ENCODE data around the gene HK2. TPM values are rescaled to one million over a fixed set of nuclear protein-coding genes. Genes with fewer than 3 reads are reported as not detected.
"Not testable (repeated sequence)": the region's sequence is repeated elsewhere in the genome, so short reads cannot be mapped to it uniquely, and the experiment has no call there.

HK2 gene
- total RNA-seq = 16.6 to 17.7 TPM (median 16.9 TPM) in 3 replicates

DNA sequence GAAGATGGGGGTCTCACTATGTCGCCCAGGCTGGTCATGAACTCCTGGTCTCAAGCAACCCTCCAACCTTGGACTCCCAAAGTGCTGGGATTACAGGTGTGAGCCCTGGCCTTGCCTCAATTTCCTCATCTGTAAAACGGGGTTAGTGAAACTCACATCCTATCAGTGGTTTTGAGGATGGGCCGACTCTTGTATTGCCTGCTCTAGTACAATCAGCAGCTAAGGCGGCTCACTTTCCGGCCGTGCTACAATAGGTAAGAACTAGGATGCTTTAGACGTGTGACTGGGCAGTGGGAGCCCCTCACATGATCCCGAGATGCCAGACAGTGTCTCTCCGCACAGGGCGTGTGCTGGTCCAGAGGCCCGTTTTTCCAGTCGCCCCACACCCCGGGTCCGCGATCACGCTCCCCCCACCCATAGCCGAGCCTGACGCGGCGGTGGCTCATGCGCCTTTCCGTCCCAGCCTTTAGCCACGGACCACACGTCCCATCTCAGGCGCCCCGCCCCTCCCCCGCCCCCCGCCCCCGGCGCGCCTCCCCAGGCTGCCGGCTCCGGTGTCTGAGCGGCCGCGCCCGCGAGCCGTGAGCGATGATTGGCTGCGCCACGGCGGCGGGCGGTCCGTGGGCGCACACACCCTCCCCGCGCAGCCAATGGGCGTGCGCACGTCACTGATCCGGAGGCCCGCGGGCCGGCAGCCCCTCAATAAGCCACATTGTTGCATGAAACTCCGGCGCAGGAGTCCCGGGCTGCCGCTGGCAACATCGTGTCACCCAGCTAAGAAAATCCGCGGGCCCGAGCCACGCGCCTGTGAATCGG, at the start of gene HK2:
TSS of gene HK2 (plus strand) at position 710 of the 816 bp plus-strand sequence. CDS start 454 bp downstream, outside the sequence.
- peak; percentile 73 to 85 for DNase-seq (ENCODE audit: low spot score in 2 of 2, unreplicated experiment in 2 of 2)
- H3K9me3 Mint-ChIP-seq = peaks cover 3% of the 10 kb centered on the region
- peaks cover 31% of the 10 kb centered on the region for H3K27me3 Mint-ChIP-seq (ENCODE audit: low read depth)
- TF ChIP-seq, protein P1, sequence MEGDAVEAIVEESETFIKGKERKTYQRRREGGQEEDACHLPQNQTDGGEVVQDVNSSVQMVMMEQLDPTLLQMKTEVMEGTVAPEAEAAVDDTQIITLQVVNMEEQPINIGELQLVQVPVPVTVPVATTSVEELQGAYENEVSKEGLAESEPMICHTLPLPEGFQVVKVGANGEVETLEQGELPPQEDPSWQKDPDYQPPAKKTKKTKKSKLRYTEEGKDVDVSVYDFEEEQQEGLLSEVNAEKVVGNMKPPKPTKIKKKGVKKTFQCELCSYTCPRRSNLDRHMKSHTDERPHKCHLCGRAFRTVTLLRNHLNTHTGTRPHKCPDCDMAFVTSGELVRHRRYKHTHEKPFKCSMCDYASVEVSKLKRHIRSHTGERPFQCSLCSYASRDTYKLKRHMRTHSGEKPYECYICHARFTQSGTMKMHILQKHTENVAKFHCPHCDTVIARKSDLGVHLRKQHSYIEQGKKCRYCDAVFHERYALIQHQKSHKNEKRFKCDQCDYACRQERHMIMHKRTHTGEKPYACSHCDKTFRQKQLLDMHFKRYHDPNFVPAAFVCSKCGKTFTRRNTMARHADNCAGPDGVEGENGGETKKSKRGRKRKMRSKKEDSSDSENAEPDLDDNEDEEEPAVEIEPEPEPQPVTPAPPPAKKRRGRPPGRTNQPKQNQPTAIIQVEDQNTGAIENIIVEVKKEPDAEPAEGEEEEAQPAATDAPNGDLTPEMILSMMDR (IDR thresholded peaks at IDR 0.05; ENCODE audit: unreplicated experiment) = no peak
- H3K4me3 Mint-ChIP-seq = peak within 1 kb of the TSS; percentile 89
- peaks cover 16% of the 10 kb centered on the region for H3K4me1 Mint-ChIP-seq
- H3K27ac Mint-ChIP-seq = peak within 1 kb of the TSS; percentile 92
- H3K36me3 Mint-ChIP-seq = no peaks in the 10 kb centered on the region

GRCh38 chr2:74789271-74789670, 44.7 kb upstream of the HK2 start:
- Mint-ChIP-seq H3K4me3 (no peak overlapping the region), H3K27ac (no peak overlapping the region), H3K27me3 (ENCODE audit: low read depth) (peaks cover 1% of the 10 kb centered on the region), H3K4me1 (no peaks in the 10 kb centered on the region), H3K36me3 (no peaks in the 10 kb centered on the region), H3K9me3 (peaks cover 30% of the 10 kb centered on the region)
- DNase-seq (ENCODE audit: low spot score in 2 of 2, unreplicated experiment in 2 of 2) = no peak
- TF ChIP-seq, protein P1 (IDR thresholded peaks at IDR 0.05; ENCODE audit: unreplicated experiment) = no peak

GRCh38 chr2:74792282-74792681, 41.6 kb upstream of the HK2 start:
- no peak for DNase-seq (ENCODE audit: low spot score in 2 of 2, unreplicated experiment in 2 of 2)
- Mint-ChIP-seq H3K9me3 (peaks cover 21% of the 10 kb centered on the region), H3K27me3 (ENCODE audit: low read depth) (no peaks in the 10 kb centered on the region), H3K4me1 (no peaks in the 10 kb centered on the region), H3K4me3 (no peak overlapping the region), H3K36me3 (no peaks in the 10 kb centered on the region), H3K27ac (no peak overlapping the region)
- TF ChIP-seq, protein P1 (IDR thresholded peaks at IDR 0.05; ENCODE audit: unreplicated experiment) = no peak

DNA sequence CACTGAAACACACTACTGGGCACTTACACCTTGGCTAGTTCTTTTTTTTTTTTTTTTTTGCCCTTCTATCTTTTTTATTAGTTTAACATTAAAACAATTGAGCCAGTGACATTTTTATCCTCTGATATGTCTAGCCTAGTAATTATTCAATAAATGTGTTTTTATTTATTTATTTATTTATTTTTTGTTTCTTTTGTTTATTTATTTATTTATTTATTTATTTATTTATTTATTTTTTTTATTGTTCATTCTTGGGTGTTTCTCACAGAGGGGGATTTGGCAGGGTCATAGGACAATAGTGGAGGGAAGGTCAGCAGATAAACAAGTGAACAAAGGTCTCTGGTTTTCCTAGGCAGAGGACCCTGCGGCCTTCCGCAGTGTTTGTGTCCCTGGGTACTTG, 39.0 kb upstream of the HK2 start:
- H3K4me3 Mint-ChIP-seq, H3K36me3 Mint-ChIP-seq: not testable (repeated sequence)

GRCh38 chr2:74806355-74806839, 27.5 kb upstream of the HK2 start:
- Mint-ChIP-seq H3K27me3 (ENCODE audit: low read depth) (peaks cover 18% of the 10 kb centered on the region), H3K27ac (no peak overlapping the region), H3K4me3 (no peak overlapping the region), H3K4me1 (no peaks in the 10 kb centered on the region), H3K36me3 (no peaks in the 10 kb centered on the region), H3K9me3 (peaks cover 4% of the 10 kb centered on the region)
- no peak for DNase-seq (ENCODE audit: low spot score in 2 of 2, unreplicated experiment in 2 of 2)
- TF ChIP-seq, protein P1 (IDR thresholded peaks at IDR 0.05; ENCODE audit: unreplicated experiment) = no peak

More for the DNA sequence above, 39.0 kb upstream of the HK2 start:
- not testable (repeated sequence) for H3K4me1 Mint-ChIP-seq; H3K27ac Mint-ChIP-seq; H3K9me3 Mint-ChIP-seq; DNase-seq (ENCODE audit: low spot score in 2 of 2, unreplicated experiment in 2 of 2); H3K27me3 Mint-ChIP-seq (ENCODE audit: low read depth)

DNA sequence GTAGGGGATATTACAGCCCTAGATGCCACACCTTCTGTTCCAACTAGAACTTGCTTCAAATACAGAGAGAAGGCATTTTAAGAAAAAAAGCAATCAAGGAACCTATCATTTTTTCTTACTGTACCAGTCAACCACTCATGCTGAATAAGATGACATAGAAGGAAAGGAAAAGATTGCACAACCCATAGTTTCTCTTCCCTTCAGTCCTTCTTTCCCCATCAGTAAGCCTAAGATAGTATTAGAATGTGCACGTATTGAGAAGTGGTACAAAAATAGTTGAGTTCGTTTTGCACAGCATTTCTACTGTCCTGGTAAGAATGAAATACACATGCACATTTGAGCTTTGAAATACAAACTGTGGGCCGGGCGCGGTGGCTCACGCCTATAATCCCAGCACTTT, 27.0 kb upstream of the HK2 start:
- DNase-seq (ENCODE audit: low spot score in 2 of 2, unreplicated experiment in 2 of 2) = no peak
- Mint-ChIP-seq H3K4me3 (no peak overlapping the region), H3K36me3 (no peaks in the 10 kb centered on the region), H3K4me1 (no peaks in the 10 kb centered on the region), H3K27ac (no peak overlapping the region), H3K9me3 (peaks cover 4% of the 10 kb centered on the region), H3K27me3 (ENCODE audit: low read depth) (peaks cover 18% of the 10 kb centered on the region)
- TF ChIP-seq, protein P1 (IDR thresholded peaks at IDR 0.05; ENCODE audit: unreplicated experiment) = no peak

All from mesothelial cell of epicardium (in vitro differentiated cells).